ENCODE data around the gene MAP1LC3B.

The MAP1LC3B gene

DNA sequence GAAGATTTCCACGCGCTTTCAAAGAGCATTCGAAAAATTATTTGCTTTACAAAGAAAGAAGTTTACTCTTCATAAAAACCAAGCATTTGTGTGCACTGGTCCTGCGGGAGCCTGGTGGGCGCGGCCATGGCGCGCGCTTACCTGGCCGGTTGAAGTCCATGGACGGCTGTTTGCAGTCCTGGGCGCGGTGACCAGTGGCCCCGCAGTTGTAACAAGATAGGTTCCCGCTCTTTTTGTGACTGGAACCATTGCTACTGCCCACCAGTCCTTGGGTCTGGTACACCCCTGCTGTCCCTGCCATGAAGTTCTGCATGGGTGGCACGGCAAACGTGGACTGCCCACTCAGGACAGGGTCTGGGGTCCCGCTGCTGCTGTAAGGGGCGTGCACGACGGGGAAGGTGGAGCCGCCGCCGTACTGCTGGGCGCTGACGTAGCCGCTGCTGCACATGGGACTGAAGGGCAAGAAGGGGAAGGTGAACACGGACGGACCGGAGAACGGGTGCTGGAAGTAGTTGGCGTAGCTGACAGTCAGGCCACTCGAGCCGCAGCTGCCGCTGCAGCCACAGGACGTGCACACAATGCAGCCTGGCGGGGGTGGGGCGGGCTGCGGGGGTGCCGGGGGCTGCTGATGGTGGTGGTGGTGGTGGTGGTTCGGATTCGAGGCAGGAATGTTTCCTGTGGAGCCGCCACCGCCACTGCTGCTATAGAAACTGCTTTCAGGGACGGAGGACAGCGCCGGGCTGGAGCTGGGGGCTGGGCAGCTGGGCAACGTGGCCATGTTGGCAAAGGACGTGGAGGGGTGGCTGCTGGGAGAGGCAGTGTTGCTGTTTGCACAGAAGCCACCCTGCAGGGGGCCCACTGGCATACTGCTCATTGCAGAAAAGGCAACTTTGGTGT lies 19.5 kb downstream of the MAP1LC3B start:
- H3K4me1 ChIP-seq (ENCODE audit: low read length), result peaks cover 6% of the 10 kb centered on the region
- H3K36me3 ChIP-seq (replicated peaks; ENCODE audit: insufficient read depth, low read length), result no peaks in the 10 kb centered on the region
- no peaks in the 10 kb centered on the region for H3K9me3 ChIP-seq (replicated peaks; ENCODE audit: insufficient read depth, low read length)
- H3K27me3 ChIP-seq (replicated peaks; ENCODE audit: insufficient read depth, low read length), result no peaks in the 10 kb centered on the region
- DNase-seq, result no peak
- H3K27ac ChIP-seq (ENCODE audit: low read length), result no peak overlapping the region
- H3K4me2 ChIP-seq (ENCODE audit: low read depth, low read length), result no peak overlapping the region
- H3K4me3 ChIP-seq (ENCODE audit: low read length), result no peak overlapping the region
- no peaks in the 10 kb centered on the region for H3K9me2 ChIP-seq (replicated peaks; ENCODE audit: insufficient read depth, low read length)
- H3F3A ChIP-seq (ENCODE audit: insufficient read depth, low read length), result peaks cover 16% of the 10 kb centered on the region
- no peak for TF ChIP-seq EZH2 (optimal IDR thresholded peaks at IDR 0.05; ENCODE audit: low read depth, low read length)
- TF ChIP-seq, protein P1, sequence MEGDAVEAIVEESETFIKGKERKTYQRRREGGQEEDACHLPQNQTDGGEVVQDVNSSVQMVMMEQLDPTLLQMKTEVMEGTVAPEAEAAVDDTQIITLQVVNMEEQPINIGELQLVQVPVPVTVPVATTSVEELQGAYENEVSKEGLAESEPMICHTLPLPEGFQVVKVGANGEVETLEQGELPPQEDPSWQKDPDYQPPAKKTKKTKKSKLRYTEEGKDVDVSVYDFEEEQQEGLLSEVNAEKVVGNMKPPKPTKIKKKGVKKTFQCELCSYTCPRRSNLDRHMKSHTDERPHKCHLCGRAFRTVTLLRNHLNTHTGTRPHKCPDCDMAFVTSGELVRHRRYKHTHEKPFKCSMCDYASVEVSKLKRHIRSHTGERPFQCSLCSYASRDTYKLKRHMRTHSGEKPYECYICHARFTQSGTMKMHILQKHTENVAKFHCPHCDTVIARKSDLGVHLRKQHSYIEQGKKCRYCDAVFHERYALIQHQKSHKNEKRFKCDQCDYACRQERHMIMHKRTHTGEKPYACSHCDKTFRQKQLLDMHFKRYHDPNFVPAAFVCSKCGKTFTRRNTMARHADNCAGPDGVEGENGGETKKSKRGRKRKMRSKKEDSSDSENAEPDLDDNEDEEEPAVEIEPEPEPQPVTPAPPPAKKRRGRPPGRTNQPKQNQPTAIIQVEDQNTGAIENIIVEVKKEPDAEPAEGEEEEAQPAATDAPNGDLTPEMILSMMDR (IDR thresholded peaks at IDR 0.05; ENCODE audit: low read length), result no peak
- TF ChIP-seq EZH2phosphoT487 (IDR thresholded peaks at IDR 0.05; ENCODE audit: low read length), result no peak
- no peak overlapping the region for H2AFZ ChIP-seq (ENCODE audit: low read length)
- H4K20me1 ChIP-seq (ENCODE audit: insufficient read depth, low read length), result no peaks in the 10 kb centered on the region
- no peaks in the 10 kb centered on the region for H3K79me2 ChIP-seq (ENCODE audit: low read length)
- no peak overlapping the region for H3K9ac ChIP-seq (ENCODE audit: low read length)

DNA sequence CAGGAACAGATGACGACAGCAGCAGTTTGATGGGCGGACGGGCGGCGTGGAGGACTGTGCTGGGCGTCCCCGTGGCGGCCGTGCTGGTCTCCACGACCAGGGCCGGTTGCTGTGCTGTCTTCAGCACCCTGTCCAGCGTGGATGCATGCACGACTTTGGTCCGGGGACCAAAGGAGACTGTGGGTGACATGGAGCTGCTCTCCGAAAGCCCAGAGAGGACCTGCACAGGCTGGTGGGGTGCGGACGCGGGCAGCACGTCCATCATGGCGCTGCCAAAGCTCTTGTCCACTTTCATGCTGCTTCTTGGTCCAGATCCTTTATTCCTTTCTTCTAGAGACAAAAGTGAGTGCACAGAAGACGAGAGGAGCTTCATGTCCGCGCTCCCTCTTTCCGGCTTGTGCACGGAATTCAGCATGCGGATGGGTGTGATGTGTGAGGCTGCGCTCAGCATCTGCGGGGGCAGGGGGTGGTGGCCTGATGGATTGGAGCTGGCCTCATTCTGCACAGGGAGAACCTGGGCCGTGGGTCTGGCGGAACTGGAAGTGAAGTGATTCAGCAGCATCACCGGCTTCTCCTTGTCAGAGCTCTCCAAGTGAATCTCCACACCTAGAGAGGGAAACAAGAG lies 20.3 kb downstream of the MAP1LC3B start:
- no peak overlapping the region for H3K27ac ChIP-seq (ENCODE audit: low read length)
- no peaks in the 10 kb centered on the region for H3K79me2 ChIP-seq (ENCODE audit: low read length)
- H3K4me1 ChIP-seq (ENCODE audit: low read length), result no peaks in the 10 kb centered on the region
- no peaks in the 10 kb centered on the region for H4K20me1 ChIP-seq (ENCODE audit: insufficient read depth, low read length)
- no peak overlapping the region for H3K9ac ChIP-seq (ENCODE audit: low read length)
- peaks cover 8% of the 10 kb centered on the region for H3F3A ChIP-seq (ENCODE audit: insufficient read depth, low read length)
- no peaks in the 10 kb centered on the region for H3K27me3 ChIP-seq (replicated peaks; ENCODE audit: insufficient read depth, low read length)
- H3K9me3 ChIP-seq (replicated peaks; ENCODE audit: insufficient read depth, low read length), result no peaks in the 10 kb centered on the region
- no peak overlapping the region for H3K4me2 ChIP-seq (ENCODE audit: low read depth, low read length)
- no peaks in the 10 kb centered on the region for H3K9me2 ChIP-seq (replicated peaks; ENCODE audit: insufficient read depth, low read length)
- no peak for DNase-seq
- no peak overlapping the region for H3K4me3 ChIP-seq (ENCODE audit: low read length)
- no peak overlapping the region for H2AFZ ChIP-seq (ENCODE audit: low read length)
- H3K36me3 ChIP-seq (replicated peaks; ENCODE audit: insufficient read depth, low read length), result no peaks in the 10 kb centered on the region
- no peak for TF ChIP-seq EZH2phosphoT487 (IDR thresholded peaks at IDR 0.05; ENCODE audit: low read length)

DNA sequence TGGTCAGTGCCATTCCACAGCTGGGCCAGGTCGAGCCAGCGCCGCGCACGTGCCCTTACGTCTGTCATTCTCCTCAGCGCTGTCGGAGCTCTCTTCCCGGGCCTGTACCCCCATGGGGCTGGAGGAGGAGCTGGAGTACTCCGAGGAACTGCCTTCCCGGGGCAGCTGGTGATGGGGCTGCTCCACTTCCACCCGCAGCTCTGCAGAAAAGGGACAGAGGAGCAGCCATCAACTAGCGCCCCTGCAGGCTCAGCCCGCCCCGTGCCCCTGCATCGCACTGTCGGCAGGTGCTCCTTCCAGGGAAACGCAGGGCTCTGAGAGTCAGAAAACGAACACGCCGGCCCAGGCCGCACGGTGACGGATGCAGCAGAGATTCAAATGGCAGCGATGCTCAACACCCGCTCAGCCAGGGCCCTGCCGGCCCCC lies 20.9 kb downstream of the MAP1LC3B start:
- Histone ChIP-seq H3K79me2 (ENCODE audit: low read length) (no peaks in the 10 kb centered on the region), H3K9ac (ENCODE audit: low read length) (no peak overlapping the region), H2AFZ (ENCODE audit: low read length) (no peak overlapping the region), H3K9me2 (replicated peaks; ENCODE audit: insufficient read depth, low read length) (no peaks in the 10 kb centered on the region), H3K4me1 (ENCODE audit: low read length) (no peaks in the 10 kb centered on the region), H3K9me3 (replicated peaks; ENCODE audit: insufficient read depth, low read length) (no peaks in the 10 kb centered on the region), H4K20me1 (ENCODE audit: insufficient read depth, low read length) (no peaks in the 10 kb centered on the region), H3F3A (ENCODE audit: insufficient read depth, low read length) (peaks cover 4% of the 10 kb centered on the region), H3K4me3 (ENCODE audit: low read length) (no peak overlapping the region), H3K4me2 (ENCODE audit: low read depth, low read length) (no peak overlapping the region), H3K27me3 (replicated peaks; ENCODE audit: insufficient read depth, low read length) (no peaks in the 10 kb centered on the region), H3K27ac (ENCODE audit: low read length) (no peak overlapping the region), H3K36me3 (replicated peaks; ENCODE audit: insufficient read depth, low read length) (no peaks in the 10 kb centered on the region)
- no peak for DNase-seq
- TF ChIP-seq, protein P1 (IDR thresholded peaks at IDR 0.05; ENCODE audit: low read length), result no peak
- TF ChIP-seq EZH2 (optimal IDR thresholded peaks at IDR 0.05; ENCODE audit: low read depth, low read length) (no peak), EZH2phosphoT487 (IDR thresholded peaks at IDR 0.05; ENCODE audit: low read length) (no peak)

Data from MM.1S (cell line).